NCI-H526 treated with DMSO at 0.1 percent for 48 hours (cell line): ENCODE results near the gene FCAMR.

Experiments used
- DNase-seq: peaks from one replicate; lab custom pipeline; 2025; lab: John Stamatoyannopoulos, UW

The FCAMR gene

GRCh38 chr1:206957639-206958038 is 12.6 kb downstream of the FCAMR start:
- no peak for DNase-seq

- DNase-seq, result no peak
Observed at GRCh38 chr1:206955476-206956451, 14.5 kb downstream of the FCAMR start.

GRCh38 chr1:206954459-206955342 is 15.6 kb downstream of the FCAMR start:
- DNase-seq, result no peak

GRCh38 chr1:206953626-206954025 is 16.6 kb downstream of the FCAMR start:
- DNase-seq, result no peak

GRCh38 chr1:206953126-206953525 is 17.1 kb downstream of the FCAMR start:
- no peak for DNase-seq

- DNase-seq, result no peak
Observed at GRCh38 chr1:206952171-206952570, 18.1 kb downstream of the FCAMR start.

GRCh38 chr1:206951318-206952100 is 18.8 kb downstream of the FCAMR start:
- DNase-seq, result no peak

- DNase-seq, result no peak
Observed at GRCh38 chr1:206949641-206950040, 20.6 kb downstream of the FCAMR start.

GRCh38 chr1:206949208-206949607 is 21.1 kb downstream of the FCAMR start:
- DNase-seq, result no peak

GRCh38 chr1:206947255-206947654 is 23.0 kb downstream of the FCAMR start:
- no peak for DNase-seq

GRCh38 chr1:206946261-206946660 is 24.0 kb downstream of the FCAMR start, which contains the start of gene PIGR:
Gene PIGR, minus strand, starts transcription at chr1:206946466. Its CDS starts 5,935 bp downstream, at chr1:206940531.
- DNase-seq, result no peak

- DNase-seq, result no peak
Observed at GRCh38 chr1:206945779-206946178, 24.5 kb downstream of the FCAMR start.

- no peak for DNase-seq
Observed at GRCh38 chr1:206944703-206945102, 25.6 kb downstream of the FCAMR start.

GRCh38 chr1:206941766-206942418 is 28.4 kb downstream of the FCAMR start:
- no peak for DNase-seq

- DNase-seq, result no peak
Observed at GRCh38 chr1:206940588-206940936, 29.7 kb downstream of the FCAMR start.

- no peak for DNase-seq
Observed at GRCh38 chr1:206939841-206940587, 30.2 kb downstream of the FCAMR start.

- DNase-seq, result no peak
Observed at GRCh38 chr1:206939131-206939530, 31.1 kb downstream of the FCAMR start.

- no peak for DNase-seq
Observed at GRCh38 chr1:206937425-206937824, 32.8 kb downstream of the FCAMR start.

- DNase-seq, result no peak
Observed at GRCh38 chr1:206935491-206936067, 34.7 kb downstream of the FCAMR start.

- no peak for DNase-seq
Observed at GRCh38 chr1:206933333-206933945, 36.8 kb downstream of the FCAMR start.
